ENCODE results near the gene EIF2B2.

DNA sequence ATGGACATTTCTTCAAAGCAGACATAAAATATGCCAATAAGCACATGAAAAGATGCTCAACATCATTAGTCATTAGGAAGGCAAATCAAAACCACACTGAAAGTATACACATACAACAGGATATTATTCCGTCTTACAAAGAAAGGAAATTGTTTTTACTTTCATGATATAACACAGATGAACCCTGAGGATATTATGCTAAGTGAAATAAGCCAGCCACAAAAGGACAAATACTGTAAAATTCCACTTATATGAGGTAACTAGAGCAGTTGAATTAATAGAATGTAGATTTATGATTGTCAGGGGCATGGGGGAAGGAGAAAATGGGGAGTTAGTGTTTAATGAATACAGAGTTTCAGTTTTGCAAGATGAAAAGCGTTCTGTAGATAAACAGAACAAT, 56.9 kb downstream of the EIF2B2 start:
- TF ChIP-seq, protein P1, sequence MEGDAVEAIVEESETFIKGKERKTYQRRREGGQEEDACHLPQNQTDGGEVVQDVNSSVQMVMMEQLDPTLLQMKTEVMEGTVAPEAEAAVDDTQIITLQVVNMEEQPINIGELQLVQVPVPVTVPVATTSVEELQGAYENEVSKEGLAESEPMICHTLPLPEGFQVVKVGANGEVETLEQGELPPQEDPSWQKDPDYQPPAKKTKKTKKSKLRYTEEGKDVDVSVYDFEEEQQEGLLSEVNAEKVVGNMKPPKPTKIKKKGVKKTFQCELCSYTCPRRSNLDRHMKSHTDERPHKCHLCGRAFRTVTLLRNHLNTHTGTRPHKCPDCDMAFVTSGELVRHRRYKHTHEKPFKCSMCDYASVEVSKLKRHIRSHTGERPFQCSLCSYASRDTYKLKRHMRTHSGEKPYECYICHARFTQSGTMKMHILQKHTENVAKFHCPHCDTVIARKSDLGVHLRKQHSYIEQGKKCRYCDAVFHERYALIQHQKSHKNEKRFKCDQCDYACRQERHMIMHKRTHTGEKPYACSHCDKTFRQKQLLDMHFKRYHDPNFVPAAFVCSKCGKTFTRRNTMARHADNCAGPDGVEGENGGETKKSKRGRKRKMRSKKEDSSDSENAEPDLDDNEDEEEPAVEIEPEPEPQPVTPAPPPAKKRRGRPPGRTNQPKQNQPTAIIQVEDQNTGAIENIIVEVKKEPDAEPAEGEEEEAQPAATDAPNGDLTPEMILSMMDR (IDR thresholded peaks at IDR 0.05): no peak
- no peak for TF ChIP-seq ZFX (IDR thresholded peaks at IDR 0.05; ENCODE audit: borderline replicate concordance)

Data from 22Rv1 (cell line).